ENCODE results near the gene REEP1.
"Not testable (repeated sequence)": the region's sequence is repeated elsewhere in the genome, so short reads cannot be mapped to it uniquely, and the experiment has no call there.

Gene REEP1

DNA sequence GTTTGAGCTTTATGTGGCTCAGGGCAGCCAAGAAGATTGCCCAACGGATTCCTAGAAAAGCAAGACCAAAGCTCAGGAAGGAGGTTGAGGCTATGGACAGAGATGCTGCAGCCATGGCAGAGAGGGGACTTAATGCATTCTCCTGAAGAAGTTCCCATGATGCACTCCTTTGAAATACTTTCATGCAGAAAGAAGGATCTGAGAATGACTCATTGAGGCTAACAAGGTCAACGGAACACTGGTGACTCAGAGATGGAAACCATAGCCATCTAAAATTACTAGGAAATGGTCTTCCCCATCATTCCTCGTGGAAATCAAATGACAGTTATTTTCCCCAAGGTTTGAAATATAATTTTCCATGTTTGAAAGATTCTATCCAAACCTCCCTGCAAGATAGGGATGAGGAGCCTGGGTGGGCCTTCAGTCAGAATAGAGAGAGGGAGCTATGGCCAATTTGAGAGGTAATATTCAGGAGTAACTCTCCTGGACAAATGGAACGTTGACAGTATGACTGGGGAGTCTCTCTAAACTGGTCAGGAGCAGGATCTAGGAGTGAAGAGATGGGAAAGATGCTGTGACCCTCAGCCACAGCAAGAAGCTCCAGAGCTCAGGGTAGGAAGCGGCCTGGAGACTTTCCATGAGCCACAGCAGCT is 63.0 kb downstream of the REEP1 start:
- H3K36me3 ChIP-seq (ENCODE audit: insufficient read depth, low read length) = no peaks in the 10 kb centered on the region
- no peaks in the 10 kb centered on the region for H3K4me1 ChIP-seq (ENCODE audit: insufficient read depth, low read length)
- H3K9ac ChIP-seq (ENCODE audit: low read depth, low read length) = no peak overlapping the region
- H3K9me3 ChIP-seq (ENCODE audit: control insufficient read depth, insufficient read depth, low read length) = peaks cover 4% of the 10 kb centered on the region; the same call in 1 of the 2 replicates

GRCh38 chr2:86272111-86272510 is 65.3 kb downstream of the REEP1 start:
- H3K36me3 ChIP-seq (ENCODE audit: insufficient read depth, low read length) = no peaks in the 10 kb centered on the region

DNA sequence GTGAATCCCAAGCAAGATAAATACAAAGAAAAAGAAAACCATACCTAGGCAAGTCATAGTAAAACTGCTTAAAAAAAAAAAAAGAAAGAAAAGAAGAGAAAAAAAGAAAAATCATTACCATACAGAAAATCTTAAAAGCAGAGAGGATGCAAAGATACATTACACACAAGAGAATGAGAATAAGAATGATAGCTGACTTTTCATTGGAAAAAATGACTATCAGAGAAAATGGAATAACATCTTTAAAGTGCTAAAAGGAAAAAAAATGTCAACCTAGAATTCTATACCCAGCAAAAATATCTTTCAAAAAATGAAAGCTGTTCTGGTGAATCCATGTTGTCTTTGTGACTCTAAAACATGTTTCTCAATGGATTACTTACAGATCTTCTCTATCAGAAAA is 66.2 kb downstream of the REEP1 start:
- Histone ChIP-seq H3K4me1 (ENCODE audit: insufficient read depth, low read length) (no peaks in the 10 kb centered on the region), H3K9me3 (ENCODE audit: control insufficient read depth, insufficient read depth, low read length) (peaks cover 4% of the 10 kb centered on the region; the same call in 1 of the 2 replicates), H3K9ac (ENCODE audit: low read depth, low read length) (no peak overlapping the region), H3K36me3 (ENCODE audit: insufficient read depth, low read length) (no peaks in the 10 kb centered on the region)

More at GRCh38 chr2:86272111-86272510, 65.3 kb downstream of the REEP1 start:
- no peak overlapping the region for H3K9ac ChIP-seq (ENCODE audit: low read depth, low read length)
- H3K9me3 ChIP-seq (ENCODE audit: control insufficient read depth, insufficient read depth, low read length) = peaks cover 4% of the 10 kb centered on the region; the same call in 1 of the 2 replicates
- H3K4me1 ChIP-seq (ENCODE audit: insufficient read depth, low read length) = no peaks in the 10 kb centered on the region

GRCh38 chr2:86263956-86264355 is 73.5 kb downstream of the REEP1 start:
- no peak overlapping the region for H3K9ac ChIP-seq (ENCODE audit: low read depth, low read length)
- H3K4me1 ChIP-seq (ENCODE audit: insufficient read depth, low read length) = no peaks in the 10 kb centered on the region
- H3K36me3 ChIP-seq (ENCODE audit: insufficient read depth, low read length) = no peaks in the 10 kb centered on the region
- no peaks in the 10 kb centered on the region for H3K9me3 ChIP-seq (ENCODE audit: control insufficient read depth, insufficient read depth, low read length)

GRCh38 chr2:86260978-86261377 is 76.4 kb downstream of the REEP1 start:
- Histone ChIP-seq H3K9me3 (ENCODE audit: control insufficient read depth, insufficient read depth, low read length) (no peaks in the 10 kb centered on the region), H3K9ac (ENCODE audit: low read depth, low read length) (no peak overlapping the region), H3K4me1 (ENCODE audit: insufficient read depth, low read length) (peaks cover 4% of the 10 kb centered on the region; the same call in 1 of the 2 replicates), H3K36me3 (ENCODE audit: insufficient read depth, low read length) (no peaks in the 10 kb centered on the region)

DNA sequence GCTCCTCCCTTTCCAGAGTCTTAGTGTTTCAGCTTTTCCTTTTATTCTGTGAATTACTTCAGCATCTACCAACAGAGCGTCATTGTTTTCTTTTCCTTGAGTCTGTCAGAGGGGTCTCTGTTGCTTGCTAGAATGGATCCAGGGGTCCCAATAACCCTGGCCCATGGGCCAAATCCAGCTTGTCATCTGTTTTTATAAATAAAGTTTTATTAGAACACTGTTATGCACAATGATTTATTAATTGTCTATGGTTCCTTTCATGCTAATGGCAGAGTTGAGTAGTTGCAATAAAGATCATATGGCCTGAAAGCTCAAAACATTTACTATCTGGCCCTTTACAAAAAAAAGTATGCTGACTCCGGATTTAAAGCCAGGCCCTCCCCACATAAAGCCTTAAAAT is 79.3 kb downstream of the REEP1 start:
- Histone ChIP-seq H3K36me3 (ENCODE audit: insufficient read depth, low read length) (no peaks in the 10 kb centered on the region), H3K4me1 (ENCODE audit: insufficient read depth, low read length) (peaks cover 4% of the 10 kb centered on the region; the same call in 1 of the 2 replicates), H3K9me3 (ENCODE audit: control insufficient read depth, insufficient read depth, low read length) (no peaks in the 10 kb centered on the region), H3K9ac (ENCODE audit: low read depth, low read length) (no peak overlapping the region)

DNA sequence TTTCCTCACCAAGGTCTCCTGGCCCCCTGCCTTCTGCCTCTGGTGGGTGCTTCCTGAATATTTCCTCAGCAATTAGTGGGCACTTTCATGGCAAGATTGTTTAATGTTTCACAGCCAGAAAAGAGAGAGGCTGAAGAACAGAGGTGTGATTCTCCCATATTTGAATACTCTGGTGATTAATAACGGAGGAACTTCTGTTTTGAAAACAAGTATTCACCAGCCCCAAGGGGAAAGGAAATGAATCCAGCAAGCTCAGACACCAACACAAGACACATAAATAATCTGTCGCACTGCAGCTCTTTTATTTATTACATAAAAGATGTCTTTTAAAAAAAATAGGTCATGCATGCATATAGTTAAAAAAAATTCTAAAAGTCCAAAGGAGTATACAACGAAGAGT is 80.4 kb downstream of the REEP1 start:
- H3K4me1 ChIP-seq (ENCODE audit: insufficient read depth, low read length) = peaks cover 4% of the 10 kb centered on the region; the same call in 1 of the 2 replicates
- H3K36me3 ChIP-seq (ENCODE audit: insufficient read depth, low read length) = no peaks in the 10 kb centered on the region
- H3K9ac ChIP-seq (ENCODE audit: low read depth, low read length) = no peak overlapping the region
- no peaks in the 10 kb centered on the region for H3K9me3 ChIP-seq (ENCODE audit: control insufficient read depth, insufficient read depth, low read length)

- H3K9me3 ChIP-seq (ENCODE audit: control insufficient read depth, insufficient read depth, low read length) = no peaks in the 10 kb centered on the region
- no peak overlapping the region for H3K9ac ChIP-seq (ENCODE audit: low read depth, low read length)
- peaks cover 4% of the 10 kb centered on the region; the same call in 1 of the 2 replicates for H3K4me1 ChIP-seq (ENCODE audit: insufficient read depth, low read length)
- no peaks in the 10 kb centered on the region for H3K36me3 ChIP-seq (ENCODE audit: insufficient read depth, low read length)
Observed at GRCh38 chr2:86256300-86256699, 81.1 kb downstream of the REEP1 start.

DNA sequence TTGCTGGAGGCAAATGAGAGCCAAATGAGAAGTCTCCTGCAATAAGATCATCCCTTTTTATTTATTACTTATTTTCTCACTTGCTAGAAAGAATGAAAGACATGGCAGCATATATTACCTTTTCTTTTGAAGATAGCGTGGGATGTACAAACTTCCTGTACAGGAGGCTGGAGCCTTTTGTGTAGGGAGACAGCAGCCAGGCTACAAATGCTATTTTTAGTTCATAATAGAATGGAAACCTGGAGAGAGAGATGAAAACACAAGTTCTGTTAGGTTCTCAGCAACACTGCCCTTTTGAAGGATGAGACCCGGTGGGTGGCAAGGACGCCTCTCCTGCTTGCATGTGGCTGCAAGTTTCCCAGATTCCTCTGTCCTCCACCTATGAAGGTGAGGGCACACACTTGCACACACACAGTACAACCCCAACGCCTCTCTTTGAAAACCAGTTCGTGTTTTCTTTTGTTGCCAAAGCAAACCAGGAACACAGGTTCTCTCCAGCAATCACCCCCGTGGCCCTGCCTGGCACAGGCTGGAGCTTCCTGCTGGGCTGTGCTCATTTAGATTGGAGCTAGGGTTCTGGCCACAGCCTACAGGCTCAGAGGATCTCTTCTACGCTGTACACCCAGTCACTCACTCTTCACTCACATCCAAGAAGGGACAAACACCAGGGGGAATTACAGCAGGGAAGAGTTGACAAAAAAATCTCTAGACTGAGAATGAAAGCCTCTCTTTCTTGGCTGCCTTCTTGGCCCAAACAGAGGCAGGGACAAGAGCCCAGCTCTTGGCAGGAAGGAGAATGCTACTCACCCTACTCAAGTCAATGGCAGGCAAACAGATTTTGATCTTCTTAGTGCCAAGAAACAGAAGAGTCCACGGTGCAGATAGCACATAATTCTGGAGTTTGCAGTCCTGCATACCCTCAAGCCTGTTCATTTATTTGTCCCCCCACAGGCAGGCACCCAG is 82.6 kb downstream of the REEP1 start:
- no peaks in the 10 kb centered on the region for H3K9me3 ChIP-seq (ENCODE audit: control insufficient read depth, insufficient read depth, low read length)
- H3K4me1 ChIP-seq (ENCODE audit: insufficient read depth, low read length) = peaks cover 4% of the 10 kb centered on the region; the same call in 1 of the 2 replicates
- no peak overlapping the region for H3K9ac ChIP-seq (ENCODE audit: low read depth, low read length)
- no peaks in the 10 kb centered on the region for H3K36me3 ChIP-seq (ENCODE audit: insufficient read depth, low read length)

GRCh38 chr2:86253424-86253823 is 84.0 kb downstream of the REEP1 start:
- Histone ChIP-seq H3K9me3 (ENCODE audit: control insufficient read depth, insufficient read depth, low read length) (no peaks in the 10 kb centered on the region), H3K36me3 (ENCODE audit: insufficient read depth, low read length) (no peaks in the 10 kb centered on the region), H3K9ac (ENCODE audit: low read depth, low read length) (no peak overlapping the region), H3K4me1 (ENCODE audit: insufficient read depth, low read length) (peaks cover 8% of the 10 kb centered on the region; the same call in 1 of the 2 replicates)

GRCh38 chr2:86251840-86252266 is 85.6 kb downstream of the REEP1 start:
- H3K9me3 ChIP-seq (ENCODE audit: control insufficient read depth, insufficient read depth, low read length) = no peaks in the 10 kb centered on the region
- H3K36me3 ChIP-seq (ENCODE audit: insufficient read depth, low read length) = no peaks in the 10 kb centered on the region
- H3K4me1 ChIP-seq (ENCODE audit: insufficient read depth, low read length) = peaks cover 8% of the 10 kb centered on the region; the same call in 1 of the 2 replicates
- no peak overlapping the region for H3K9ac ChIP-seq (ENCODE audit: low read depth, low read length)

GRCh38 chr2:86249579-86250391 is 87.6 kb downstream of the REEP1 start:
- H3K9me3 ChIP-seq (ENCODE audit: control insufficient read depth, insufficient read depth, low read length) = no peaks in the 10 kb centered on the region; the same call in 1 of the 2 replicates
- no peaks in the 10 kb centered on the region for H3K36me3 ChIP-seq (ENCODE audit: insufficient read depth, low read length)
- H3K9ac ChIP-seq (ENCODE audit: low read depth, low read length) = no peak overlapping the region
- H3K4me1 ChIP-seq (ENCODE audit: insufficient read depth, low read length) = peaks cover 4% of the 10 kb centered on the region; the same call in 1 of the 2 replicates

DNA sequence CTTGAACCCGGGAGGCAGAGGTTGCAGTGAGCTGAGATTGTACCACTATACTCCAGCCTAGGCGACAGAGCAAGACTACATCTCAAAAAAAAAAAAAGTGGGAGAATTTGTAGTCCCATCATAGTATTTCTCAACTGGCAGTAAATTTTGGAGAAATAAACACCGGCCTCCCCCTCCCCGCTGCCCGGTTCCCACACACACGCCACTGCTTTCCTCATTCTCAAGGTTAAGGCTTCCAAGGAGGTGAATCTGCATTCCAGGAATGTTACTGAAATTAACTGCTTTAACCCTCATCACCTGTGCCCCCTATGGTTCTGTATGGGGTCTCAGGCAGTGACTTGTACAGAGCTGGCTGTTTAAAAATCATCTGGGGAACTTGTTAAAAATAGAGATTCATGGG is 88.2 kb downstream of the REEP1 start:
- Histone ChIP-seq H3K9ac (ENCODE audit: low read depth, low read length) (no peak overlapping the region), H3K9me3 (ENCODE audit: control insufficient read depth, insufficient read depth, low read length) (no peaks in the 10 kb centered on the region; the same call in 1 of the 2 replicates), H3K4me1 (ENCODE audit: insufficient read depth, low read length) (peaks cover 4% of the 10 kb centered on the region; the same call in 1 of the 2 replicates), H3K36me3 (ENCODE audit: insufficient read depth, low read length) (no peaks in the 10 kb centered on the region)

DNA sequence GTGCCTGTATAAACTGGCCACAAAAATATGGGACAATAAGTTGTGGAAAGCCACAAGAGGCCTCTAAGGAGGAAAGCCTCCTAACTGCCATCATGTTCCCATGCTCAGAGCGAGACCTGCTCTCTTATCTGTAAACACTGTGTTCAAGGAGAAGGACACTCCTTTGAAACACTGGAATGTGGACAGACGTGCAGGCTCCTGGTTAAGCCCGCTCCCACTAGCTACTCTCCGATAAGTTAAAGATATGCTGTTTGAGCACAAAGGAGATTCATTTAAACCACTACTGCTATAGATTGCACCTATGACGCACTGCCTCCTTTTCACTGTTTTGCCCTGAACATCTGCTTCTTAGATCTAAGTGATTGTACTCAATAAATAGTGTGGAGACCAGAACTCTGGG is 92.2 kb downstream of the REEP1 start:
- H3K4me1 ChIP-seq (ENCODE audit: insufficient read depth, low read length); H3K9me3 ChIP-seq (ENCODE audit: control insufficient read depth, insufficient read depth, low read length); H3K9ac ChIP-seq (ENCODE audit: low read depth, low read length); H3K36me3 ChIP-seq (ENCODE audit: insufficient read depth, low read length): not testable (repeated sequence)
